Mesothelial cell of epicardium (in vitro differentiated cells): ENCODE results near the gene HECW1. TPM values are rescaled to one million over a fixed set of nuclear protein-coding genes. Genes with fewer than 3 reads are reported as not detected.

Experiments used
- DNase-seq, 2 experiments: peaks; one replicate each; pipeline ENCODE4 v3.0.0; 2021; ENCODE audit warnings: low spot score in 2 of 2; ENCODE audit not compliant: unreplicated experiment in 2 of 2
- H3K27ac Mint-ChIP-seq: 2 replicates; pipeline ENCODE4 v1.8.0; 2021; ENCODE audit warnings: mixed read lengths
- H3K27me3 Mint-ChIP-seq: 2 replicates; pipeline ENCODE4 v1.8.0; 2021; ENCODE audit warnings: low read depth, mixed read lengths
- H3K36me3 Mint-ChIP-seq: 2 replicates; pipeline ENCODE4 v1.8.0; 2021; ENCODE audit warnings: mixed read lengths
- H3K4me1 Mint-ChIP-seq: 2 replicates; pipeline ENCODE4 v1.8.0; 2021; ENCODE audit warnings: mixed read lengths
- H3K4me3 Mint-ChIP-seq: 2 replicates; pipeline ENCODE4 v1.8.0; 2021; ENCODE audit warnings: mild to moderate bottlenecking, moderate library complexity, mixed read lengths
- H3K9me3 Mint-ChIP-seq: 2 replicates; pipeline ENCODE4 v1.8.0; 2021; ENCODE audit warnings: mixed read lengths
- CTCF ChIP-seq: fragments of 200-600 bp; sonication (generic); IDR thresholded peaks from one replicate; pipeline ENCODE4 v1.5.0; 2021; ENCODE audit warnings: antibody characterized with exemption; ENCODE audit not compliant: unreplicated experiment
- total RNA-seq: library from RNA; stranded (reverse); gene quantifications from 3 replicates; pipeline ENCODE4 v1.2.1, GENCODE V29; 2021

HECW1 gene
- total RNA-seq, 1 donor from 2014 or later, result 1.4 TPM

GRCh38 chr7:43234073-43234472 is 121.6 kb downstream of the HECW1 start:
- no peaks in the 10 kb centered on the region for H3K27me3 Mint-ChIP-seq
- no peak for TF ChIP-seq CTCF
- H3K4me3 Mint-ChIP-seq, result no peak overlapping the region
- no peaks in the 10 kb centered on the region for H3K36me3 Mint-ChIP-seq
- H3K4me1 Mint-ChIP-seq, result no peaks in the 10 kb centered on the region
- H3K9me3 Mint-ChIP-seq, result no peaks in the 10 kb centered on the region
- no peak for DNase-seq
- no peak overlapping the region for H3K27ac Mint-ChIP-seq

GRCh38 chr7:43234968-43235367 is 122.5 kb downstream of the HECW1 start:
- DNase-seq, result no peak
- Mint-ChIP-seq H3K9me3 (no peaks in the 10 kb centered on the region), H3K36me3 (no peaks in the 10 kb centered on the region), H3K27me3 (no peaks in the 10 kb centered on the region), H3K4me1 (no peaks in the 10 kb centered on the region), H3K4me3 (no peak overlapping the region), H3K27ac (no peak overlapping the region)
- no peak for TF ChIP-seq CTCF

- no peaks in the 10 kb centered on the region for H3K27me3 Mint-ChIP-seq
Measured at GRCh38 chr7:43240565-43240964, 128.1 kb downstream of the HECW1 start.

GRCh38 chr7:43242628-43243255 is 130.3 kb downstream of the HECW1 start:
- no peak overlapping the region for H3K27ac Mint-ChIP-seq
- H3K4me3 Mint-ChIP-seq, result no peak overlapping the region
- no peak for DNase-seq
- H3K9me3 Mint-ChIP-seq, result no peaks in the 10 kb centered on the region
- TF ChIP-seq CTCF, result no peak
- H3K27me3 Mint-ChIP-seq, result no peaks in the 10 kb centered on the region
- no peaks in the 10 kb centered on the region for H3K36me3 Mint-ChIP-seq
- no peaks in the 10 kb centered on the region for H3K4me1 Mint-ChIP-seq

More at GRCh38 chr7:43240565-43240964, 128.1 kb downstream of the HECW1 start:
- H3K4me3 Mint-ChIP-seq, result no peak overlapping the region
- no peak for DNase-seq
- H3K36me3 Mint-ChIP-seq, result no peaks in the 10 kb centered on the region
- H3K9me3 Mint-ChIP-seq, result no peaks in the 10 kb centered on the region
- H3K4me1 Mint-ChIP-seq, result no peaks in the 10 kb centered on the region
- no peak for TF ChIP-seq CTCF
- H3K27ac Mint-ChIP-seq, result no peak overlapping the region

- no peak for TF ChIP-seq CTCF
- H3K4me3 Mint-ChIP-seq, result no peak overlapping the region
Measured at GRCh38 chr7:43244232-43244631, 131.8 kb downstream of the HECW1 start.

GRCh38 chr7:43244784-43245183 is 132.3 kb downstream of the HECW1 start:
- H3K4me1 Mint-ChIP-seq, result peaks cover 2% of the 10 kb centered on the region
- H3K36me3 Mint-ChIP-seq, result no peaks in the 10 kb centered on the region
- TF ChIP-seq CTCF, result no peak
- no peaks in the 10 kb centered on the region for H3K9me3 Mint-ChIP-seq
- no peak overlapping the region for H3K27ac Mint-ChIP-seq
- no peak overlapping the region for H3K4me3 Mint-ChIP-seq
- DNase-seq, result no peak
- H3K27me3 Mint-ChIP-seq, result peaks cover 3% of the 10 kb centered on the region

More at GRCh38 chr7:43244232-43244631, 131.8 kb downstream of the HECW1 start:
- Mint-ChIP-seq H3K9me3 (no peaks in the 10 kb centered on the region), H3K27me3 (peaks cover 3% of the 10 kb centered on the region), H3K4me1 (no peaks in the 10 kb centered on the region), H3K36me3 (no peaks in the 10 kb centered on the region), H3K27ac (no peak overlapping the region)
- DNase-seq, result no peak
